NCI-H2171 (cell line): Measurements from ENCODE around the gene JMJD6.

Experiments used
- DNase-seq: peaks from one replicate; lab custom pipeline; 2025; lab: John Stamatoyannopoulos, UW

The JMJD6 gene

DNA sequence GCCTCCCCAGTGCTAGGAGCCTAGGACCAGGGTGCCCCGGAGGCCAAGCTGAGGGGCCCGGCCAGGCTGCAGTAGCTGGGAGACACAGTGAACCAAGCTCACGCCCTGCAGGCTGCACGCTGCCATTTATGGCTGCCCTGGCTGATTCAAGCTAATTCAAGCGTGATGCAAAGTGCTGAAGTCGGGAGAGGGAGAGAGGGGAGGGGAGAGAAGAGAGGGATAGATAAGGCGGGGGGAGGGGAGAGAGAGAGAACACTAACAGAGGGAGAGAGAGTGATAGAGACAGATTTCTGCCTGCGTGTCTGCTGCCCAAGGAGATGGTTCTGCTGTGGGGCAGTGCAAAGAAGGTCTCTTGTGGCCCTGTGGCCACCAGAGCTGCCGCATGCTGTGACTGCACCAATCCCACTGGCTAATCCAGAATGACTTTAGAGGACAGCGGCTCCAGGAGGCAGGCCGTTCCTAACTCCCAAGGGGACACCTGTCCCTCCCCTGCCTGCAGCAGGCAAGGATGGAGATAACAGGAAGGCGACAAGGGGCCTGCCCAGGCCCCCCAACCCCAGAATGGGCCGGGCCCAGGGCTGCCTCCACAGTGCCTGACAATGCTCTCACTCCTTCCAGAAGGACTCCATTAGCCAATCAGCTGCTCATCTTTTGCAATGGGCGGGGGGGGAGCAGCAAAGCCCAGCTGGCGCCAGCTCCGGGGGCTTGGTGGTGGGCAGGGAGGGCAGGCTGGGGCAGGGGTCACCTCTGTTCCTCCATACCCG is 28.5 kb downstream of the JMJD6 start:
- DNase-seq = peak; percentile 68

DNA sequence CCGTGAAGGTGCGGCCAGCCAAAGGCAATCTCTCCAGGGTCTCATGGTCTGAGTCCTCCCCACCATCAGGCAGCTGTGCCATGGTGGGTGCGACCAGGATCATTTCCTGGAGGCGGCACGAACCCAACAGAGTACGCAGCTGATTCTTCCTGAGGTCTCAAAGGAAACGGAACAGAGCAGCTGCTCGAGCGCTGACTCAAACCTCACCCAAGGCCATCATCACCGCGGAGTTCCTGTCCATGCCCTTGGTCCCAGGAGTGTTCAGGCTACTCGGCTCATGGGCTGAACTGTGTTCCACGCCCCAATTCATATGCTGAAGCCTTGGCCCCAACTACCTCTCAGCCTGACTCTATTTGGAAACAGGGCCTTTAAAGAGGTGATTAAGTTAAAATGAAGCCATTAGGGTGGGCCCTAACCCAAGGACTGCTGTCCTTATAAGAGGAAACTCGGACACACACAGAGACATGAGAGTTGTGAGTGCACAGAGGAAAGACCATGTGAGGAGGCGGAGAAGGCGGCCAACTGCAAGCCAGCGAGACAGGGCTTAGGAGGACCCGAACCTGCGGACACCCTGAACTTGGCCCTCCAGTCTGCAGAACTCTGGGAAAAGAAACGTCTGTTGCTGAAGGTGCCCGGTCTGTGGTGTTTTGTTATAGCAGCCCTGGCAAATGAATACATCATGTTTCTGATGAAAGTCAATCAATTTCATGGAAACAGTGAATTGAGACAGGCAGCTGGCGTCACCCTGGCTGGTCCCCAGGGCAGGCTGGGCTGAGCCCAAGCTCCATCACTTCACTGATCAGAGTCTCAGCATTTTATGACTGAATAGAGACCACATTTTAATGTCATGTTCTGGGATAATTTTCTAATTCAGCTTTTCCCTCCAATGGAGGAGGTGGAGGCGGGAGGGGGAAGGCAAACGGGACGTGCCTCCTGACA is 29.4 kb downstream of the JMJD6 start:
- DNase-seq = no peak

DNA sequence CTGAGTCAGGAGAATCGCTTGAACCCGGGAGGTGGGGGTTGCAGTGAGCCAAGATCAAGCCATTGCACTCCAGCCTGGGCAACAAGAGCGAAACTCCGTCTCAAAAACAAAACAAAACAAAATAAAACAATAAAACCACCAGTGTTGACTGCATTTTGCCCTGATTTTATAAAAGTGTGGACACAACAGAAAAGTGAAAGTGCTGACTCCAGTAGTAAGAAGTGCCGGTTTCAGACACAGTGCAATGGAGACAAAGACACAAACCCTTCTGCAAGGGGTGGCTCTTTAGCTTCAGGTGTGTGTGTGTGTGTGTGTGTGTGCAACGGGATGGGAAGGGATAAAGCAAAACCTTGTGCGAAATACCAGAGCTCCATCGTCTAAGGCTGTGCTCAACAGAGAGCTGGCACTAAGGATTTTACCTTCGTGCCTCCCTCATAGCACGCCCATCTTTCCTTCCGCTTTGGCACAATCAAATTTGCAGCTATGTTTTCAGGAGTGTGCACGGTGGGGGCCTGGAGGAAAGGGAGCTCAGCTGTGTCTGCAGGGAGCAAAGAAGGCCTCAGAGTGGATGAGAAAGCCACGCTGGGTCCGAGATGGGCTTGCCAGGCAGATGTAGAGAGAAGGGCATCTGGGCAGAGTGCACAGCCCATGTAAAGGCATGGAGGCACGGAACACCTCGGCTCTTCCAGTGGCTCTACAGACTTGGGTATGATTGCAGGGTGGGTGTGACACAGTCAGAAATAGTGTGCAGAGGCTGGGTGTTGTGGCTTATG is 31.2 kb downstream of the JMJD6 start:
- no peak for DNase-seq

DNA sequence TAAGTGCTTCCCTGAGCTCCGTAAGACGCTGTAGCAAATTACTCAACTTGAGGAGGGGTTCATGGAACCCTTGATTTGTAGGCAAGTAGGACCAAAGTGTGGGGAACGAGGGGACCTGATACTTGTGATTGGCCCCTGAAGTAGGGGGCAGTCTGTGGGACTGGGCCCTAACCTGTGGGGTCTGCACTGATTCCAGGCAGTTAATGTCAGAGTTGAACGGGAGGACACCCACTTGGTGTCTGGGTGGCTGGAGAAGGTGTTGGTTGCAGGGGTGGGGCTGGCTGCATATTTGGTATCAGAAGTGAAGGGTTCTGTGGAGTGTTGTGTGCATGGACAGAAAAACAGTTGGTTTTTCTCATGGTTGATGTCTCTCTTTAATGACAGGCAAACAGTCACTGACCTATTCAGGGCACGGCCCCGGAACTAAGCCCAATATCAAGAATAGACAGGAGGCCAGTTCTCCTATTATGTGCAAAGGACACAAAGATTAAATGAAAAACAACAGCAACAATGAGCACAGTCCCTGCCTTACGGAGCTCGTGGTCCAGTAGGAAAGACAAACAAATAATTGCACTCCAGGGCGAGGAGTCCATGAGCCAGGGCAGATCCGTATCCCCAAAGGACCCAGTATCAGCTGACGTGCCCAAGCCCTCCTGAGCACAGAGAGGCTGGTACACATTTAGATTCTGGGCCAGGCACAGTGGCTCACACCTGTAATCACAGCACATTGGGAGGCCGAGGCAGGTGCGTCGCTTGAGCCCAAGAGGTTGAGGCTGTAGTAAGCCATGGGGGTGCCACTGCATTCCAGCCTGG is 34.8 kb downstream of the JMJD6 start:
- no peak for DNase-seq

DNA sequence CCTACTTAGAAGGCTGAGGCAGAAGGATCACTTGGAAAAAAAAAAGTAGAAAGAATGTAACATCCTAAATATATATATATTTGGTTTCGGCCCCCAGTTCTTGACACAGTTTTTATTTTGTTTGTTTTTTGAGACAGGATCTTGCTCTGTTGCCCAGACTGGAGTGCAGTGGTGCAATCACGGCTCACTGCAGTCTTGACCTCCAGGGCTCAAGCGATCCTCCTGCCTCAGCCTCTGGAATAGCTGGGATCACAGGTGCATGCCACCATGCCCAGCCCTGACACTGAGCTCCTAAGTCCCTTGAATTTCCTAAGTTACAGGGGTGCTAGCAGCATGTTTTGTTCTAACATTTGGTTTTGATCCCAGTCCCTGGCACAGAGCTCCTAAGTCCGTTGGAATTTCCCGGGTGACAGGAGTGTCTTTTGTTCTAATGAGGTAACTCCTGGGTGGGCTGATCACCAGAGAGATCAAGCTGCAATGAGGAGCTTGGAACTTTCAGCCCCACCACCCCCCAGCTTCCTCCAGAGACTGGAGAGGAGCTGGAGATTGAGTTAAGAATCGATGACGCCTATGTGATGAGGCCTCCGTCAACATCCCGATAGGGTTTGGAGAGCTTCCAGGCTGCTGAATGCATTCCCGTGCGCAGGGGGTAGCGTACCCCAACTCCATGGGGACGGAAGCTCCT is 35.7 kb downstream of the JMJD6 start:
- DNase-seq = no peak

DNA sequence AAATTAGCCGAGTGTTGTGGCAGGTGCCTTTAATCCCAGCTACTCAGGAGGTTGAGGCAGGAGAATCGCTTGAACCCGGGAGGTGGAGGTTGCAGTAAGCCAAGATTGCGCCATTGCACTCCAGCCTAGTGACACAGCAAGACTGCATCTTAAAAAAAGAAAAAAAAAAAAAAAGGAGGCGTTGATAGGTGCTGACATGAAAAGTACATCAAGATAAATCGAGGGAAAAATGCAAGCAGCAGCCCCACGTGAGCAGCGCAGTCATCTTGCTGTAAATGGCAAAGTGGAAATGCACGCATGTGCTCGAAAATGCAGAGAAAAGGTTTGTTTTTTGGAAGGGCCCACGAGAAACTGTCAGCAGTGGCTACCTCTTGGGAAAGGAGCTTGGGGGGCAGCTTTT is 36.5 kb downstream of the JMJD6 start:
- no peak for DNase-seq

DNA sequence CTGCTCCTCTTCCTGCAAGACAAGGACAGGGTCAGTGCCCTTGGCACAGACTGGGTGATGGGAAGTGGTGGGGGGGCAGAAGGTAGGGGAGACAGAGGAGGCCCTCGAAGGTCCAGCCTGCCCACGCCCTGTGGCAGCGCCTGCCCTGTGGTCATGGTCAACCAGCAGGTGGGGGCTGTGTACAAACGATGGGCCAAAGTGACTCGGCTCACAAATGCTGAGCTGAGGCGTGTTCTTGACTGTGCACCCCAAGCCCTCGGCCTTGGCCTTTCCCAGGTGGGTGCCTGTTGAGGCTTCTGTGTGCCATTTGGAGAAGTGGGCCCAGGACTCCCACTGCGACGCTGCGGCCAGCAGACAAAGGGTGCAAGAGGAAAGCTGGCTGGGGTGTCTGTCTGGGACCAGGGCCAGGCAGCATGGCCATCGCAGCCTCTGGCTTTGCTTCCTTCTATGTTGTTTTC is 38.2 kb downstream of the JMJD6 start:
- no peak for DNase-seq

DNA sequence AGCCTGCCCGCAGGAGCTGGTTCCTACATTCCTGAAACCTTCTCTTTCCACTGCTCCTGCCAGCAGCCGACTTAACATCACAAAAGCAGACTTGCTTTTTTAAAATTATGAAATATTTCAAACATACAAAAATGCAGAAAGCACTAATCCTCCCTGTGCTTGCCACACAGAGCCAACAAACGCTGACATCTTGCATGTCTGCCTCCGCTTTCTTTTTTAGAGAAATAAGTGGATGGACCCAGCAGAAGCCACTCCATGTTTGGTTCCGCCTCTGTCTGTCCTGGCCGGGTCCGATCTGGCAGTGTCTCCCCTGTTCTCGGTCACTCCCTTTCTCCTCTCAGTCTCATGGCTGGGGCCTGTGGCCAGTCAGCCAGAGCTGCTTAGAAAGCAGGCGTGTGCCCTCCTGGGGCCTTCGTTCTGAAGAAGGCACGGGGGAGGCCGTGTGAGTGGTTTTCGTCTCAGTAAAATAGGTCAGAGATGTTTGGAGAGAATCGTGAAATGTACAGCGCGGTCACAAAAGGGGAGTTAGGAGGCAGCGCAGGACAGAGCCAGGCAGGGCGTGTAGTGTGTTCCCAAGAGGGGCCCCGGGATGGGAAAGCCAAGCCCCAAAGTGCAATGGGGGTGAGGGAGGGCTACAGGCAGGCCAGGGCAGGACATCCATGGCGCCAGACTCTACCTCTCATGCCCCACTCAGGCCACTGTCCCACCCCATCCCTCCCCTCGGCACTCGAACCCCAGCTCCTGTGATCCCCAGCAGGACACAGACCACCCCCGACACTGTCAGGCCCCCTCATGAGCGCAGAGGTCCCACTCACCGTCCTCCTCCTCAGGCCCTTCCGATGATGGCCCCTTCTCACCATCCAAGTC is 38.9 kb downstream of the JMJD6 start:
- no peak for DNase-seq

DNA sequence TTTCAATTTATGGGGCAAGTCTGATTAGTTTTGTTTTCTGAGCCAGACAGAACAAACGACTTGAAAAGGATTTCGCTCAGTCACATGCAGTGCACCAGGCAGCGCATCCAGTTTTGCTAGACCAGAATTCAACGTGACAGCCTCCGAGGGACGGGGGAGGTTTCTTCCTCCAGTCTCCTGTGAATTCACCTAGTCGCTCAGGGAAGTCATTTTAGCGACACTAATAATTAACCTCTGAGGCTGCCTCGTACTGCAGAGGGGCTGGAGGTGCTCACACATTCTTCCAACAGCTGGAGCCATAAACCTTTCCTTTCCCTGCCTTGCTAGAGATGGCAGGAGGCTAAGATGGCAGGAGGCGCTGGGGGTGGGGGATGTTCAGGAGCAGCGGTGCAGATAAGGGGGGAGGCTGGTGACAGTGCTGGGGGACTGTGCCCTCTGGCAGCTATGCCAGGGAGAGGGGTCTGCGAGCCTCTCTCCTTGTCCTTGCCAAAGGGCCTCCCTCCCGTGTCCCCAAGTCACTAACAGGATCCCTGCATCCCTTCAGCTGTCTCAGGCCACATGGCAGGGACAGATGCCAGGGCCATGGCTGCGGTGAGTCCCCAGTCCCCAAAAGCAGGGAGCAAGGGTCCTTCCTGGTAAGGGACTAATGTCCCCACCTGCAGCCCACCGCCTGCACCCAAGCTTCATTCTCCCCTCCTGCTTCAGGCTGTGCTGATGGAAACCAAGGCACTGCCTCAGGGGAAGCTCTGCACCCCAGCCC is 39.7 kb downstream of the JMJD6 start:
- DNase-seq = no peak

DNA sequence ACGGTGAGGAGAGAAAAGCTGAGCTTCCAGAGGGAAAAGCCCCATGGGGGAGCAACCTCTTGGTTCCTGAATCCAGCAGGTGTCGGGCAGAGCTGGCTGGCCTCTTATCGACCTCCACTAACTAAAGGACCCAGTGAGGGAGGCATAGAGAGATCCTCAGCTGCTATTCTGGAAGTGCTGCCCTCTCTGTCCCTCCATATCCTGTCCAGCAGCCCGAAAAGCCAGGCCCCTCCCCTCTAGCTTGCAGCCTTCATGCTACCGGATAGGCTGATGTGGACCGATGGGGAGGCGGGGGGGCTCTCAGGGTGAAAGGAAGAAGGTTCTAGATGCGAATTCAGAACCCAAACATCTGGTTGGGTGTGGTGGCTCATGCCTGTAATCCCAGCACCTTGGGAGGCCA is 40.6 kb downstream of the JMJD6 start:
- no peak for DNase-seq

DNA sequence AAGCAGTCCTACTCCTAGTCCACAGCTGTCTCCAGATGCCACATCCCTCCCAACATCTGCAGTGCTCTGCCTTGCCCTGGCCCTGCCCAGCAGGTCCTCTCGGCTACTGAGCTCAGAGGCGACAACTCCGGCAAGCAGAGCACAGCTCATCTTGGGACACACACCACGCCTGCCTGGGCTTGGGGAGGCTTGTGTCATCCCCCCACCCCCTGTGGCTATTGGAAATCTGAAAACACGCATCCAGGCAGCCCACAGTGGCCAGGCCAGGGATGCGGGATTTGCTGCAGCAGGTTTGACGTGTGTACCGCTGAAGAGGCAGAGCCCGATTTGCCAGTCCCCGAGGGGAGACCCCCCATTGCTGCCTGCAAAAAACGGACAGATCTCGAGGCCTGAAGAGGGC is 41.0 kb downstream of the JMJD6 start:
- DNase-seq = no peak

DNA sequence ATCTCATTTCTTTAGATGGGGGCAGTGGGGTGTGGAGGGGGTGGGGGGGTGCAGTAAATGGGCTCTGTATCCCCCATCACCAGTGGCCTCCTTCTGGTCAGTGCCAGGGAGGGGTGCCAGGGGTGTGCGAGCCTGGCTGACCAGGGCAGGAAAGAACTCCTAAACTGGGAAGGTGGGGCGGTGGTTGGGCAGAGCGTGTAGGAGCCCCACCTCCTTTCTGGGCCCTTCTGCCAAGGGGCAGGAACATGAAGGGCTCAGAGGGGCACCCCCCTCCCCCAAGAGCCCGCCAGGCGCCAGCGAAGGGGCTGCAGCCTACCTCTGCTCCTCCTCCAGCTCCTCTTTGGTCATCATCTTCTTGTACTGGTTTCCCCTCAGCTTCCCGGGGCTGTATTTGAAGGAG is 41.6 kb downstream of the JMJD6 start:
- DNase-seq = no peak

DNA sequence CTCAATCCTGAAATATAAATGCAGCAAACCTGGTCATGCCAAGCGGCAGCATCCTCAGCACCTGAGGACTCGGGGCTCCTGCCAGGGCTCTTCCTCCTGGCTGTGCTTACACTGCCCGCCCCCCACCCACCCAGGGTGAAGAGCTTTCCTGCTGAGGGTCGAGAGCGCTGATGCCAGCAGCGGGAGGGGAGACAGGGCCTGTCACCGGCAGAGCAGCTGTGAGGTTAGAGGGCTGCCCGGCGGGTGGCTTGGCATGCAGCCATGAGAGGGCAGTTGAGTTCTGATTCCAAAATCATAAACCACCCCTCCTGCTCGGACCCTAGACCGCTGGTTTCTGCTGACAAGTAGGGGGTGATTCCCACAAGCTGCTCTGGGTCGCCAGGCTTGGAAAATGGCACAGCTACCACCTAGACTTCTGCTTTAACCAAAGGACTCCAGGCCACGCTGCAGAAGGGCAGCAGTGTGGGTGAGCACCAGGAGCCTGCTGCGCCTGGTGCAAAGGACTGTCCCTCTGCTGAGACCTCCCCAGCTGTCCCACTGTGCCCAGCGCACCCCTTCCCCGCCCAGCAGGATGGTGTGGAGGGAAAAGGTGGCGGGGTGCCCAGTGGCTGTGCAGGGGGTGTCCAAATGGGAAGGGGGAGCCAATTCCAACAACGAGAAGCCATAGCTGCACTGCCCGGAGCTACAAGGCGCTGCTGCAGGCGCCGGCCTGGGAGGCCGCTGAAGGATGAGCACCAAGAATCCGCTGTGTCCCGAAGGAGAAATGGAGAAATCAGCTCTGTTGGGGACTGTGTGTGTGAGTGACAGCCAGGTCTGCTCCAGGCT is 42.3 kb downstream of the JMJD6 start:
- no peak for DNase-seq

DNA sequence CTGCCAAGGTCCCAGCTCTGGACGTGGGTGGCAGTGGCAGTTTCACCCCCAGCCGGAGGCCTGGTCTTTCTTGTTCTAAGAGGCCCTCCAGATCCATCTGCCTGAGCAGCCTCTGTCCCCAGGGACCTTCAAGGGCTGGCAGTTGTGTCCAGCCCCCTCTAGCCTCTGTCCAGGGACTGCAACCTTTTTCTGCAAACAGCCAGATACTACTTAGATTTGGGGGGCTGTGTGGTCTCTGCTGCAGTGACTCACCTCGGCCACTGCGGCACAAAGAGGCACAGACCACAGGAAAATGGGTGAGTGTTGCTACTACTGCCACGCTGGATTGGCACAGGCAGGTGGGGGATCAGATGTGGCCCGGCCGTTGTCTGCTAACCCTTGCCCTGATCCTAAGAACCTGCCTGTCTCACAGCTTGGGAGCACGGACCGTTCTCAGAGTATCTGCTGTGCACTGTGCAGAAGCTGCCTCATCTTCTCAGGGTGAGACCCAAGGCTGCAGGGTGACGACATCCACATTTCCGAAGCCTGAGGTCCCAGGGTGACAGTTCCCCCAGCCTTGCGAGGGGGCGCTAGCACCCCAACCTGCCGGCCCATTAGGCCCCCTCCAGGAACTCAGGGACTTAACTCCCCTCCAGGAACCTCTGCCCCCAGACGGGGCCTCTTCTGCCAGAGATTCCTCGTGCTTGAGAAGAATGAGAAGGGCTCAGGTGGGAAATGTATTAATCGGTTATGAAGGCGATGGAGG is 43.2 kb downstream of the JMJD6 start:
- no peak for DNase-seq

DNA sequence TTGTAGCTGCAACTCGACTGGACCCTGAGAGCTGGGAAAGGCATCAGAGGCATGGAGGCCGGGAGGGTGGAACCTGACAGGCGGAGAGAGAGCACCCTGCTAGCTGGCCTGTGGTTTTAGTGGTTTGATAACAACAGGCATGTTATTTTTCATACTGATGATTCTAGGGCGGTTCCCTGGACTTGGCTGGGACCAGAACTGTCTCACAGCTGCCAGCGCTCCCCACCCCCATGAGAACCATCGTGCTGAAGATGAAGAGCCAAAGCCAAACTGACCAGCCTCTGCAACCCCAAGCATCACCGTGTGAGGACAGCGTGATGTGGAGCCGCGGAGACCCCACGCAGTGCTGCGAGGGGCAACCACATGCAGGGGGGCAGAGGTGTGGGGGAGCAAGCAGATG is 44.1 kb downstream of the JMJD6 start:
- no peak for DNase-seq

DNA sequence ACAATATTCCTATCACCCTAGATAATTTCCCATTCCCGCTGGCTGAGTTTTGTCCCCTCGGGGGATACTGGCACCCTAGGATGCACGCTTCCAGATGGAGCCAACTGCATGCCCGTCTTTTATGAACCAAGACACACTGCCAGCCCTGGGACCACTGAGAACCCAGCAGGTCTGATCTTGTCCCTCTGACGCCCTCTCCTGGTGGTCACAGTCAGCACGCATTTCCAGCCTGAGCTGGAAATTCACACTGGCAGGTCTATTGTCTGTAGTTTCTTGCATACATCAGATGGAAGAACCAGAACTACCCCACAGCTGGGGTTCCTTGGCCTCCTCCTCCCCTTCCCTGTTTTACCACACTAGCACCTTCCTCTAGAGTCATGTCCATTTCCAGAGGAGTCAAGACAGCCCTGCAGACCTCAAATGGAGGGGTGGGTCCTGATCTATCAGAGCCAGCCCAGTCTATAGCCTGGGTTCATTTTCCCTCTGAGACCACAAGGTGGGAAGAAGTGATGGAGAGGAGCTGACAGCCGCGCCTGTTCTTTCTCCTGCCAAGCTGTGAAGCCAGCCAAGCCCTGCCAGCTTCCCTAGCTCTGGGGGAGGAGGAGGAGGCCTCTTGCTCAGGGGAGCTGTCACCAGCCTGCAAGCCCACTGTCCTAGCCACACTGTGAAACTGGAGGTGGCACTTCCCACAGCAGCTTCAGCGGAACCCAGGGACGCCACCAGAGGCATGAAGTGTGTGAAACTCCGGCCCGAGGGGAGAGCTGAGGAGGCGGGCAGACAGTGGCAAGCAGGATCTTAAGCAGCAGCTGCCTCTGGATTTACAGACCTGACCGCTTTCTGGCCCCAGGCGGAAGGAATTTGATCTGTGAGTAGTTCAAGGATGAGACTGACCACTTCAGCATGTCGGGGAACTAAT is 44.9 kb downstream of the JMJD6 start:
- DNase-seq = peak; percentile 19
